ENCODE data around the gene PHF5A. TPM values are rescaled to one million over a fixed set of nuclear protein-coding genes. Genes with fewer than 3 reads are reported as not detected.
"Not testable (repeated sequence)": the region's sequence is repeated elsewhere in the genome, so short reads cannot be mapped to it uniquely, and the experiment has no call there.

The PHF5A gene
- total RNA-seq, 1 donor from 2014 or later, result 36.1 TPM

- H3K4me1 Mint-ChIP-seq (ENCODE audit: low read depth, unreplicated experiment), result peaks cover 14% of the 10 kb centered on the region
Observed at GRCh38 chr22:41444360-41445128, 23.9 kb downstream of the PHF5A start.

GRCh38 chr22:41442240-41442792, 26.2 kb downstream of the PHF5A start:
- peak overlapping the region; percentile 92 for H3K4me3 Mint-ChIP-seq (ENCODE audit: unreplicated experiment)
- H3K36me3 Mint-ChIP-seq (ENCODE audit: unreplicated experiment), result no peaks in the 10 kb centered on the region
- H3K27me3 Mint-ChIP-seq (ENCODE audit: unreplicated experiment), result peaks cover 4% of the 10 kb centered on the region
- TF ChIP-seq, protein P1, sequence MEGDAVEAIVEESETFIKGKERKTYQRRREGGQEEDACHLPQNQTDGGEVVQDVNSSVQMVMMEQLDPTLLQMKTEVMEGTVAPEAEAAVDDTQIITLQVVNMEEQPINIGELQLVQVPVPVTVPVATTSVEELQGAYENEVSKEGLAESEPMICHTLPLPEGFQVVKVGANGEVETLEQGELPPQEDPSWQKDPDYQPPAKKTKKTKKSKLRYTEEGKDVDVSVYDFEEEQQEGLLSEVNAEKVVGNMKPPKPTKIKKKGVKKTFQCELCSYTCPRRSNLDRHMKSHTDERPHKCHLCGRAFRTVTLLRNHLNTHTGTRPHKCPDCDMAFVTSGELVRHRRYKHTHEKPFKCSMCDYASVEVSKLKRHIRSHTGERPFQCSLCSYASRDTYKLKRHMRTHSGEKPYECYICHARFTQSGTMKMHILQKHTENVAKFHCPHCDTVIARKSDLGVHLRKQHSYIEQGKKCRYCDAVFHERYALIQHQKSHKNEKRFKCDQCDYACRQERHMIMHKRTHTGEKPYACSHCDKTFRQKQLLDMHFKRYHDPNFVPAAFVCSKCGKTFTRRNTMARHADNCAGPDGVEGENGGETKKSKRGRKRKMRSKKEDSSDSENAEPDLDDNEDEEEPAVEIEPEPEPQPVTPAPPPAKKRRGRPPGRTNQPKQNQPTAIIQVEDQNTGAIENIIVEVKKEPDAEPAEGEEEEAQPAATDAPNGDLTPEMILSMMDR (IDR thresholded peaks at IDR 0.05; ENCODE audit: partially characterized antibody, unreplicated experiment), result no peak
- peaks cover 10% of the 10 kb centered on the region for H3K9me3 Mint-ChIP-seq (ENCODE audit: unreplicated experiment)
- no peak for DNase-seq
- H3K27ac Mint-ChIP-seq (ENCODE audit: unreplicated experiment), result peak overlapping the region; percentile 73
- peaks cover 14% of the 10 kb centered on the region for H3K4me1 Mint-ChIP-seq (ENCODE audit: low read depth, unreplicated experiment)

More at GRCh38 chr22:41444360-41445128, 23.9 kb downstream of the PHF5A start:
- peak overlapping the region; percentile 92 for H3K4me3 Mint-ChIP-seq (ENCODE audit: unreplicated experiment)
- H3K36me3 Mint-ChIP-seq (ENCODE audit: unreplicated experiment), result no peaks in the 10 kb centered on the region
- peak overlapping the region; percentile 92 for H3K27ac Mint-ChIP-seq (ENCODE audit: unreplicated experiment)
- TF ChIP-seq, protein P1 (IDR thresholded peaks at IDR 0.05; ENCODE audit: partially characterized antibody, unreplicated experiment), result no peak
- DNase-seq, result peak; percentile 97
- H3K27me3 Mint-ChIP-seq (ENCODE audit: unreplicated experiment), result peaks cover 6% of the 10 kb centered on the region
- peaks cover 15% of the 10 kb centered on the region for H3K9me3 Mint-ChIP-seq (ENCODE audit: unreplicated experiment)

GRCh38 chr22:41440511-41440910, 28.0 kb downstream of the PHF5A start:
- not testable (repeated sequence) for H3K4me3 Mint-ChIP-seq (ENCODE audit: unreplicated experiment); H3K36me3 Mint-ChIP-seq (ENCODE audit: unreplicated experiment); H3K9me3 Mint-ChIP-seq (ENCODE audit: unreplicated experiment); H3K27ac Mint-ChIP-seq (ENCODE audit: unreplicated experiment); H3K27me3 Mint-ChIP-seq (ENCODE audit: unreplicated experiment); DNase-seq
- H3K4me1 Mint-ChIP-seq (ENCODE audit: low read depth, unreplicated experiment), result peaks cover 17% of the 10 kb centered on the region

DNA sequence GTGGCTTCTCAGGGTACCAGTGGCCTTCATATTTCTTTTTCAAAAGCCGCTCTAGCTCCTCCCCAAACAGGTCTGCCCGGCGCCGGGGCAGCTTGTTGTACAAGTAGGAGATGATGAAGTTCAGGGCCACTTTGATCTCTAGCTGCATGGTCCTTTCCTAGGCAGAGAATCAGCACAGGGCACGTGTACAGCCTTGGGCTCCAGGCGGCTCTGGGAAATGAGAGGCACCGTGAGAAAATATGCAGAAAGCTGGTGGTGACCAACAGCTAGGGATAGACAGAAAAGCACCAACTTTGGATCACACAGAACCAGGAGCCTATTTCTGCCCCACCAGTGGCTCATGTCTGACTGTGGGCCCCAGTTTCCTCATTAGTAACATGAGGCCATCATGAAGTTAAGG, 31.3 kb downstream of the PHF5A start:
- no peak for DNase-seq

GRCh38 chr22:41436322-41437113, 32.0 kb downstream of the PHF5A start:
- Mint-ChIP-seq H3K4me1 (ENCODE audit: low read depth, unreplicated experiment) (peaks cover 18% of the 10 kb centered on the region), H3K27me3 (ENCODE audit: unreplicated experiment) (no peaks in the 10 kb centered on the region), H3K9me3 (ENCODE audit: unreplicated experiment) (peaks cover 3% of the 10 kb centered on the region), H3K4me3 (ENCODE audit: unreplicated experiment) (no peak overlapping the region), H3K27ac (ENCODE audit: unreplicated experiment) (no peak overlapping the region), H3K36me3 (ENCODE audit: unreplicated experiment) (no peaks in the 10 kb centered on the region)
- DNase-seq, result no peak
- TF ChIP-seq, protein P1 (IDR thresholded peaks at IDR 0.05; ENCODE audit: partially characterized antibody, unreplicated experiment), result no peak

More for the DNA sequence above, 31.3 kb downstream of the PHF5A start:
- TF ChIP-seq, protein P1 (IDR thresholded peaks at IDR 0.05; ENCODE audit: partially characterized antibody, unreplicated experiment), result no peak
- peaks cover 19% of the 10 kb centered on the region for H3K4me1 Mint-ChIP-seq (ENCODE audit: low read depth, unreplicated experiment)
- H3K4me3 Mint-ChIP-seq (ENCODE audit: unreplicated experiment), result no peak overlapping the region
- no peaks in the 10 kb centered on the region for H3K36me3 Mint-ChIP-seq (ENCODE audit: unreplicated experiment)
- H3K27me3 Mint-ChIP-seq (ENCODE audit: unreplicated experiment), result no peaks in the 10 kb centered on the region
- H3K27ac Mint-ChIP-seq (ENCODE audit: unreplicated experiment), result no peak overlapping the region
- no peaks in the 10 kb centered on the region for H3K9me3 Mint-ChIP-seq (ENCODE audit: unreplicated experiment)
